Right forelimb (tissue), 1 donor: ENCODE results near the gene GAS2L3.
"Not testable (repeated sequence)": the region's sequence is repeated elsewhere in the genome, so short reads cannot be mapped to it uniquely, and the experiment has no call there.

Experiments used
- DNase-seq: peaks from one replicate; pipeline ENCODE4 v3.0.0-alpha.2; 2018

The GAS2L3 gene

DNA sequence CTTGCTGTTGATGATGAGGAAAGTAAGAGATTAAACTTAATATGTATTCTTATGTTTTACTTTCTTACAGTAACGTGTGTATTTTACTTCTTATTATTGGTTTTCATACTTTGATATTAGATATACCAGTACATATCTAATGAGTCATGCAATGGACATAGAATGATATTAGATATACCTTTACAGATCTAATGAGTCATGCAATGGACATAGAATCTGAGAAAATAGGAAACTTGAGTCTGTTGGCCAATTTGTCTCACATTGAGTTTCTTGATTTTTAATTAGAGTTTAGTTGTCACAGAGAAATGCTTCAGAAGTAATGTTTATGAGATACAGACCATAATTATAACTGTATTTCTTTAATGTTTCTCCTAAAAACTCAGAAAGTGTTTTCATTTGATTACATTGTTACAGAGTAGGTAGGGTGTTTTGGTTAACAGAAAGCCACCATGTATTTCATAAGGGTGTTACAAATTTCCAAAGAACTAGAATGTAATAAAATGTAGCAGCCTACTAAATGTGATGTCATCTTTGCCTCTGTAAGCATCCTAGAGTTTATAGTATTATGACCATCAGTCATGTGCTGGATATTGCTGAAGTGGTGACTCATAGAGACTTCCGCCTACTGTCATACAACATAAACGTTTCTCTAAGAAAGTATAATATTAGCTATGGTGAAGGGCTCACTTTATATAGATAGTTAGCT lies 3.0 kb downstream of the GAS2L3 start:
- no peak for DNase-seq

GRCh38 chr12:100578923-100579322 lies 5.4 kb downstream of the GAS2L3 start:
- DNase-seq, result no peak

DNA sequence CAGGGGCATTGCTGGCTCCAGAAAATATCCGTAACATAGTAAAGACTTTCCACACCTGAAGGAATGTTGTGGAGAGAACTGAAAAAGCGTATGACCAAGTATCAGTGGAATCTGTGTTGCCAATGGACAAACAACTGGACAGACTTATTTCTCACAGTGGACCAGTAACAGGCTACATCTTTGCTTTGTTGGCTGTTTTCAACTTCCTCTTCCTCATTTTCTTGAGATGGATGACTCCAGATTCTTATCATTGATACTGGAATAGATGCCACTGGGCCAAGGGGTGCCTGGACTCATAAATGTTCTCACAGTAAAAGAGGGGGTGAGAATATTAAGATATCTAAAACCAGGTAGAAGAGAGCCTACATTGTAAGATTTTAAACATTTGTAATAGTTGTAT lies 6.4 kb downstream of the GAS2L3 start:
- DNase-seq, result no peak

- DNase-seq, result no peak
Observed at GRCh38 chr12:100584256-100584655, 10.8 kb downstream of the GAS2L3 start.

GRCh38 chr12:100591979-100592378 lies 18.5 kb downstream of the GAS2L3 start:
- no peak for DNase-seq

DNA sequence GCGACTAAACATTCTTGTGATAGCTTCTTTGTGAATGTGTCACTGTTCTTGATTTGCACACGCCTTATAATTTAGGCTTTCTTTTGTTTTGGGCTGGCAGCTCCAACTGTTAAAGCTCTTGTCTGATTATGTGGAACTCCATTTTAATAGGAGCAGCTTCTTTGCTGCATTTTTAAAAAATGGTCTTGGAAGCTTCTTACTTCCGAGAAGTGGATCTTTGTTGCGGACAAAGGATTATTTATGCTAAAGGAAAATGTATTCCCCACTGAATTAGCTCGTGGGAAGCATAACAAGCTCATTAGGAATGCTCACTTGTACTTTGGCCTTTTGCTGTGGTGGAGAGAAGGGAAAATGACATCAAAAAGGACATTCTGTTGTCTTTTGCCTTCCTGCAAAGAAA lies 20.0 kb downstream of the GAS2L3 start:
- no peak for DNase-seq

DNA sequence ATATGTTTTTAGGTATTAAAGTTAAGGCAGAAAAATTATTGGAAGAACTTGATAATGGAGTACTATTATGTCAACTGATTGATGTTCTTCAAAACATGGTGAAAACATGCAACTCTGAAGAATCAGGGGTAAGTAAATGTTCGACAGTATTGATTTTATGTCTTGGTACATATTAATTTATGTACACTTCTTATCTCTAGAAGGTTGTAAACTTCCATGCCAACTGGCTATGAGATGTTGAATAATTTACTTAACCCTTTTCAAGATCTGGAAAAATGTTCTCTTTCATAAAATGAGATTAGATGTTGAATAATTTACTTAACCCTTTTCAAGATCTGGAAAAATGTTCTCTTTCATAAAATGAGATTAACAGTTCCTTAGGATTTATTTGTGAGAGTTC lies 28.1 kb downstream of the GAS2L3 start:
- no peak for DNase-seq

- DNase-seq, result not testable (repeated sequence)
Observed at GRCh38 chr12:100602997-100603396, 29.5 kb downstream of the GAS2L3 start.

GRCh38 chr12:100608776-100609175 lies 35.3 kb downstream of the GAS2L3 start:
- no peak for DNase-seq

DNA sequence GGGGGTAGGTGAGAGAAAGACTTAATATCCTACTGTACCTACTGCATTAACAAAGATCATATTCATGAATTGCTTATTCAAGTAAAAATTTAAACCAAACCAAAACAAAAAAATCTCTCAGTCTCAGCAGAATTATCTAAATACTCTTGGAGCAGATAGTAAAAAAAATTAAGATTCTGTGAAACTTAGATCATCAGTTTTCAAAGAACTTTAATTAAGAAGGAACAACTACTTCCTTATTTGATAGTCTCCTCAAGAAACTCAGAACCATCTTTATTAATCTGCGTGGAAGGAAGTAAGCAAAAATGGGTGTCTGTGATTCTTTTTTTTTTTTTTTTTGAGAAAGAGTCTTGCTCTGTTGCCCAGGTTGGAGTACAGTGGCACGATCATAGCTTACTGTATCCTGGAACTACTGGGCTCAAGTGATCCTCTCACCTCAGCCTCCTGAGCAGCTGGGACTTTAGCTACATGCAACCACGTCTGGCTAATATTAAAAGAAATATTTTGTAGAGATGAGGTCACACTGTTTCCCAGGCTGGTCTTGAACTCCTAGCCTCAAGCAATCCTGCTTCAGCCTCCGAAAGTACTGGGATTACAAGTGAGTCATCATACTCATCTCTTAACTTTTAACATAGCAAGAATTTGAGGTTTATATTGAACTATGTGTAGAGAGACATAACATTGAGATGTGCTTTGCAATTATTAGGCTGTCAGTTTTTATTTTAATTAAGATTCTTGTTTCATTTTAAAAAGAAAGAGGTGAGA lies 37.4 kb downstream of the GAS2L3 start:
- DNase-seq, result no peak

DNA sequence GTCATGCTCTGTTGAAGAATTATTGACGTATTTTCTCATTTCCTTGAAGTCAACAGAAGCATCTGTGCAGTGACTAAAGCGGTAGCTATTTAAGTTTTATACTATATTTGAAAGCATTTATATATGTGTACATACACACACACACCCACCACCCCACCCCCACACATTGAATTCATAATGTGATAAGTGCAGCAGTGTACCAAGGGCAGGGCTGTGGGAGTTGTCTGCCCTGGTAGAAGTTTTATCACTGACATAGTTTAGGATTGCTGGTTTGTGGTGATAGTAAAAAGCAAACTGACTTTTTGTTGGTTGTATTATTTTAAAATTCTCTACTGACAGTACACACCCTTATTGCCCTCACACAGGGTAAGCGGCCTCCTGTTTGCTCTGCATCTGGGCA lies 39.1 kb downstream of the GAS2L3 start:
- no peak for DNase-seq

GRCh38 chr12:100624571-100624970 lies 51.1 kb downstream of the GAS2L3 start:
- no peak for DNase-seq

GRCh38 chr12:100632445-100632892 lies 59.0 kb downstream of the GAS2L3 start:
- DNase-seq, result no peak

DNA sequence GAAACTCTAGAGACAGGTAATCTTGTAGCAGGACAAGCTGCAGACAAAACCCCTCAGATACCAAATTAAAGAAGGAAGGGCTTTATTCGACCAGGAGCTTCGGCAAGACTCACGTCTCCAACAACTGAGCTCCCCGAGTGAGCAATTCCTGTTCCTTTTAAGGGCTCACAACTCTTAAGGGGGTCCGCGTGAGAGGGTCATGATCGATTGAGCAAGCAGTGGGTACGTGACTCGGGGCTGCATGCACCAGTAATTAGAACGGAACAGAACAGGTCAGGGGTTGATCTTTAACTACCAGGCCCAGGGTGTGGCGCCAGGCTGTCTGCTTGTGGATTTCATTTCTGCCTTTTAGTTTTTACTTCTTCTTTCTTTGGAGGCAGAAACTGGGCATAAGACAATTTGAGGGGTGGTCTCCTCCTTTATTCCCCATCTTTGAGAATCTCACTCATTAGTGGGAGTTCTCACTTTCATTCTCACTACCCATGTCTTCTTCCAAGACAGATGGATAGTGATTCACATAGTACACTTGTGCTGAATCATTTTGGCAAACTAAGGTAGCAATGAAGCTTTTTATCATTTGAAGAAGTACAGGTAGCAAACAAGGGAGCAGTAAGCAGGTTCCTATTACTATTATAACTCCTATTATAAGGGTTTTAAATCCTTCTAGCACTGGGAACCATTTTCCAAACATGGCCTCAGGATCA lies 59.8 kb downstream of the GAS2L3 start:
- not testable (repeated sequence) for DNase-seq

- DNase-seq, result no peak
Observed at GRCh38 chr12:100643246-100643645, 69.8 kb downstream of the GAS2L3 start.

GRCh38 chr12:100646896-100647295 lies 73.4 kb downstream of the GAS2L3 start:
- no peak for DNase-seq

DNA sequence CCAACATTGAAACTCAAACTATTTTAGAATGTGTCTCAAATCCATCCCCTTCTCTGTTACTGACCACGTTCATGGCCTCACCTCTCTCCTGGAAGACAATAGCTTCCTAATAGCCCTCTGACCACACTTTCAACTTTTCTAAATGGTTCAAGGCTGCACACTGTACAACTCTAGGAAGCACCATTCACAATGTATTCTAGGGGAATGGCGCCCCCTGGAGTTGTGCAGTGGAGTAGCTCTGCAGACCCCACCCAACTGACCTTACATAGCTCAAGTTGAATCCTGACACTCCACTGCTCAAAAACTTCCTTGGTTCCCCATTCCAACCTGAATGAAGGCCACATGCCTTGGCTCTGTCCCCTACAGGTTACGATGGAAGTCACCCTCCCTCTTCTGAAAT lies 77.6 kb downstream of the GAS2L3 start:
- no peak for DNase-seq

DNA sequence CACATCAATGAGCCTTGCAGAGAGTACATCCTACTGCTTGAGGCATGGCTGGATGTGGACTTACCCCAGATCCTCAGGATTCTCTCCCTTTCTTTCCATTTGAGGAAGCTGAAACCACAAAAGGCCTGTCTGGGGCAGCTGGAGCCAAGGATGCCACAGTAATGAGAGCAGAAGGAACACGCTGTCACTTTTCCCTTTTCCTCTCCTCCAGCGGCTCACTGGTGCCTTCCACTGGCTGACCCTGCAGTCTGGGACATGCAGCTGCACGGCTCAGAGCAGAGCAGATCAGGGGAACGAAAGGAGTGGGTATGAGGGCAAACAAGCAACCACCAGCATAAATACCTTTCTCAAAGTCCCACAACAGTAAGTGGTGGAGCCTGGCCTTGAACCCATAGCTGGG lies 78.2 kb downstream of the GAS2L3 start:
- DNase-seq, result no peak

GRCh38 chr12:100652488-100652887 lies 79.0 kb downstream of the GAS2L3 start:
- no peak for DNase-seq

GRCh38 chr12:100656141-100656540 lies 82.7 kb downstream of the GAS2L3 start:
- DNase-seq, result no peak

DNA sequence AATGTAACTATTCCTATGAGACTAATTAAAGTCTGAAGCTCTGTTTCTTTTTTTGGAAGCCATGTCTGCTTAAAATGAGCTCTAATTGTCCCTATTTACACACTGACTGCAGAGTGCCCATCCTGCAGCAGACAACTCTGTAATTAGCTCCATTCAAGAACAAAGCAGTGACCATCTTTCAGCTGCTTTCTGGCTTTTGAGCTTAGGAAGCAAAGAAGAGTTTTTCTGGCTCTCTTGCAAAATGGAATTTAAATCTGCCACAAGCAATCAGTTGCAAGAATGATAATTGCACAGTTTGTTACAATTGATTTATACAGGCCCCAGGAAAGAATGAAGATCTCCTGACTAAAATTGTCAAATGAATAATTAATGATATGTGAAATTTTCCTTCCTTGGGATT lies 83.4 kb downstream of the GAS2L3 start:
- DNase-seq, result no peak

DNA sequence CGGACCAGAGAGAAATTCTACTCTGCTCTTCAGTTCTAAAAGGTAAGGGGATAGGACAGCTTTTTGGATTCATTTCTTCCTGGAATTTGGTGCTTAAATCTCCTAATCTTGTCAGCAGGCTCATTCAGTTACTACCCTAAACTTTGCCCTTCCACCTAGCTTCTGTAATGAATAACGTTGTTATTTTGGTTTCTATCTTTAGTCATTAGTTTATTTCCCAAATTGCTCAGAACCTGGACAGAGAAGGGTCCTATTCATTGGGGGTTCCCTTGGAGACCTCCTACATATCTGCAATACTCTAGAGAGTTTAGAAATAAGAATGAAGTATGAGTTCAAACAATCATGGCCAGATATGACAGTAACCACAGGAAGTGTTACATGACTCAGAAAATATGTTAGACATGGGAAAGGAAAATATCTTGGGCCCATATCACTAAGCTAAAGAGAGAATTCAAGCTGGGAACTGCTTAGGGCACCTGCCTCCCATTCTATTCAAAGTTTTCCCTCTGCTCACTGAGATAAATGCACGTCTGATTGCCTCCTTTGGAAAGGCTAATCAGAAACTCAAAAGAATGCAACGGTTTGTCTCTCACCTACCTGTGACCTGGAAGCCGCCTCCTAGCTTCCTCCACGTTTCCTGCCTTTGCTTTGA lies 87.9 kb downstream of the GAS2L3 start:
- DNase-seq, result no peak

DNA sequence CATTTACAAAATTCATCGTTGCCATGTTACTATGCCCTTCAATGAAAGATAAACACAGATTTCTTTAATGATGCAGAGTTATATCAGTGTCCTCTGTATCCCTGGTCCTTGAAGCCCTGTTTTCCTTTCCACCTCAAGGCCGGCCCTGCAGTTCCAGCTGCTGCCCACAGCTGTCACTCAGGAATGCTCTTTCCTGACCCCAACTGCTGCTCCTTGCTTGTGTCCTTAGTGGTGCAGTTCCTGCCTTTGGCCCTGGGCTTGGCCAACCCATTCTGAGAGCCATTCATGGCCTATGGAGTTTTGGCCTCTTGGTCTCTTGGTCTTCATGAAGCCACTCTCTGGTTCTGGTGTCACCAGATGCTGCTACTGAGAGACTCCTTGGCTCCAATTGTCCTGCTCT lies 93.1 kb downstream of the GAS2L3 start:
- no peak for DNase-seq
